Glutamatergic neuron (in vitro differentiated cells): ENCODE data around the gene DHX58. TPM values are rescaled to one million over a fixed set of nuclear protein-coding genes. Genes with fewer than 3 reads are reported as not detected.

Experiments
- DNase-seq: peaks from one replicate; pipeline ENCODE4 v3.0.0; 2022
- H3K27ac Mint-ChIP-seq: one replicate; pipeline ENCODE4 v1.8.0; 2020; ENCODE audit warnings: mild to moderate bottlenecking, mixed read lengths, inconsistent platforms; ENCODE audit not compliant: unreplicated experiment
- H3K27me3 Mint-ChIP-seq: one replicate; pipeline ENCODE4 v1.8.0; 2020; ENCODE audit warnings: mild to moderate bottlenecking, moderate library complexity, mixed read lengths, inconsistent platforms; ENCODE audit not compliant: unreplicated experiment
- H3K36me3 Mint-ChIP-seq: one replicate; pipeline ENCODE4 v1.8.0; 2020; ENCODE audit warnings: mild to moderate bottlenecking, mixed read lengths, inconsistent platforms; ENCODE audit not compliant: unreplicated experiment
- H3K4me1 Mint-ChIP-seq: one replicate; pipeline ENCODE4 v1.8.0; 2020; ENCODE audit warnings: mild to moderate bottlenecking, low read depth, mixed read lengths, inconsistent platforms; ENCODE audit not compliant: unreplicated experiment
- H3K4me3 Mint-ChIP-seq: one replicate; pipeline ENCODE4 v1.8.0; 2020; ENCODE audit warnings: mild to moderate bottlenecking, mixed read lengths, inconsistent platforms; ENCODE audit not compliant: unreplicated experiment
- H3K9me3 Mint-ChIP-seq: one replicate; pipeline ENCODE4 v1.8.0; 2020; ENCODE audit warnings: mild to moderate bottlenecking, moderate library complexity, mixed read lengths, inconsistent platforms; ENCODE audit not compliant: unreplicated experiment
- CTCF ChIP-seq: fragments of 200-600 bp; sonication (generic); IDR thresholded peaks from one replicate; pipeline ENCODE4 v1.5.0; 2021; ENCODE audit not compliant: partially characterized antibody, unreplicated experiment
- total RNA-seq: library from RNA; stranded (reverse); fragmentation: NEBNext Ultra II Directional; extraction: Animal tissue kit (Norgen Biotek cat#: 25700); gene quantifications from one replicate; pipeline ENCODE4 v1.2.1, GENCODE V29; 2021; ENCODE audit not compliant: unreplicated experiment

The DHX58 gene
- total RNA-seq, 1 donor from 2014 or later, result 0.42 TPM

GRCh38 chr17:42087042-42087701, 25.3 kb downstream of the DHX58 start:
- no peak overlapping the region for H3K4me3 Mint-ChIP-seq
- no peaks in the 10 kb centered on the region for H3K9me3 Mint-ChIP-seq
- DNase-seq, result no peak
- no peaks in the 10 kb centered on the region for H3K36me3 Mint-ChIP-seq
- peaks cover 6% of the 10 kb centered on the region for H3K27me3 Mint-ChIP-seq
- H3K27ac Mint-ChIP-seq, result no peak overlapping the region
- no peaks in the 10 kb centered on the region for H3K4me1 Mint-ChIP-seq
- no peak for TF ChIP-seq CTCF

- Mint-ChIP-seq H3K4me3 (no peak overlapping the region), H3K4me1 (no peaks in the 10 kb centered on the region), H3K9me3 (no peaks in the 10 kb centered on the region), H3K27ac (no peak overlapping the region), H3K27me3 (no peaks in the 10 kb centered on the region), H3K36me3 (no peaks in the 10 kb centered on the region)
- no peak for DNase-seq
- no peak for TF ChIP-seq CTCF
Observed at GRCh38 chr17:42081516-42082129, 30.9 kb downstream of the DHX58 start.

- TF ChIP-seq CTCF, result no peak
- Mint-ChIP-seq H3K27me3 (peaks cover 3% of the 10 kb centered on the region), H3K4me3 (no peak overlapping the region), H3K27ac (no peak overlapping the region), H3K4me1 (no peaks in the 10 kb centered on the region), H3K36me3 (no peaks in the 10 kb centered on the region), H3K9me3 (no peaks in the 10 kb centered on the region)
- DNase-seq, result no peak
Observed at GRCh38 chr17:42079541-42079940, 33.0 kb downstream of the DHX58 start.

GRCh38 chr17:42078396-42079043, 34.0 kb downstream of the DHX58 start:
- DNase-seq, result no peak
- TF ChIP-seq CTCF, result no peak
- H3K9me3 Mint-ChIP-seq, result no peaks in the 10 kb centered on the region
- peaks cover 10% of the 10 kb centered on the region for H3K27me3 Mint-ChIP-seq
- H3K4me3 Mint-ChIP-seq, result no peak overlapping the region
- no peaks in the 10 kb centered on the region for H3K4me1 Mint-ChIP-seq
- H3K36me3 Mint-ChIP-seq, result no peaks in the 10 kb centered on the region
- no peak overlapping the region for H3K27ac Mint-ChIP-seq

- Mint-ChIP-seq H3K4me1 (no peaks in the 10 kb centered on the region), H3K36me3 (no peaks in the 10 kb centered on the region), H3K27me3 (peaks cover 17% of the 10 kb centered on the region), H3K4me3 (no peak overlapping the region), H3K9me3 (no peaks in the 10 kb centered on the region), H3K27ac (no peak overlapping the region)
- DNase-seq, result no peak
- no peak for TF ChIP-seq CTCF
Observed at GRCh38 chr17:42077755-42078154, 34.8 kb downstream of the DHX58 start.
